B cell (primary cell): ENCODE data around the gene DDRGK1. TPM values are rescaled to one million over a fixed set of nuclear protein-coding genes. Genes with fewer than 3 reads are reported as not detected.

Experiments used
- ATAC-seq: fragments of 200-7000 bp; cut with Tn5 transposase; one replicate; pipeline ENCODE4 v1.10.0; 2021; ENCODE audit warnings: low read depth, mild to moderate bottlenecking, moderate number of reproducible peaks, moderate library complexity
- CTCF ChIA-PET: fragments of 350-600 bp; sonication (Branson Sonifier 250); formaldehyde crosslinking; loops from one replicate; lab custom pipeline; 2021; ENCODE audit warnings: antibody characterized with exemption, inconsistent platforms; lab: Charles Lee
- POLR2A ChIA-PET: fragments of 350-600 bp; sonication (Branson Sonifier 250); formaldehyde crosslinking; loops from one replicate; lab custom pipeline; 2021; ENCODE audit warnings: antibody characterized with exemption; lab: Charles Lee
- DNase-seq: peaks from one replicate; pipeline ENCODE4 v3.0.0; 2013
- H2AFZ ChIP-seq: 2 replicates; pipeline ENCODE4 v1.6.1; 2012; ENCODE audit warnings: mild to moderate bottlenecking, low read depth, low read length; ENCODE audit not compliant: insufficient read depth, poor library complexity, severe bottlenecking
- H3K27ac ChIP-seq, 2 donors: 1 replicate in 1 of 2; 2 replicates in 1 of 2; pipeline ENCODE4 v1.5.1; 2012 to 2013; ENCODE audit warnings: low read length in 2 of 2, mild to moderate bottlenecking in 2 of 2, moderate library complexity in 1 of 2
- H3K27me3 ChIP-seq, 4 experiments: fragments of 200-600 bp in 1 of 4; sonication (generic) in 1 of 4; replicated peaks in 1 of 4; 1 replicate in 2 of 4; 2 replicates in 2 of 4; pipeline versions ENCODE4 v1.6.1 to v1.7.0; 2013 to 2016; ENCODE audit warnings: low read length in 3 of 4, mild to moderate bottlenecking in 2 of 4, mixed read lengths in 1 of 4, moderate library complexity in 1 of 4; ENCODE audit not compliant: insufficient read depth in 4 of 4, control insufficient read depth in 3 of 4; ENCODE audit errors: control extremely low read depth in 1 of 4
- H3K36me3 ChIP-seq, 2 experiments: replicated peaks in 1 of 2; 1 replicate in 1 of 2; 2 replicates in 1 of 2; pipeline versions ENCODE4 v1.6.1 to v1.7.1; 2013; ENCODE audit warnings: low read length in 1 of 2; ENCODE audit not compliant: insufficient read depth in 2 of 2, control insufficient read depth in 1 of 2; ENCODE audit errors: control extremely low read depth in 1 of 2, extremely low read depth in 1 of 2
- H3K4me1 ChIP-seq, 2 donors: fragments of 200-600 bp in 1 of 2; sonication (generic) in 1 of 2; 1 replicate in 1 of 2; 2 replicates in 1 of 2; pipeline versions ENCODE4 v1.5.1 to v1.6.1; 2013 to 2017; ENCODE audit warnings: low read length in 2 of 2; ENCODE audit not compliant: control insufficient read depth in 2 of 2, insufficient read depth in 2 of 2
- H3K4me2 ChIP-seq: replicated peaks from 2 replicates; pipeline ENCODE3; 2012; ENCODE audit warnings: mild to moderate bottlenecking, low read depth, low read length; ENCODE audit not compliant: poor library complexity, severe bottlenecking
- H3K4me3 ChIP-seq, 5 experiments: fragments of 200-600 bp in 1 of 5; sonication (generic) in 1 of 5; 1 replicate in 3 of 5; 2 replicates in 2 of 5; pipeline versions ENCODE4 v1.5.1 to v1.7.0; 2011 to 2016; ENCODE audit warnings: low read length in 4 of 5, mild to moderate bottlenecking in 4 of 5, low read depth in 2 of 5, control low read depth in 1 of 5, moderate library complexity in 1 of 5; ENCODE audit not compliant: insufficient read depth in 1 of 5; ENCODE audit errors: control extremely low read depth in 1 of 5, extremely low read depth in 1 of 5
- H3K79me2 ChIP-seq: fragments of 200-600 bp; sonication (generic); one replicate; pipeline ENCODE4 v1.6.0; 2016; ENCODE audit warnings: low read length; ENCODE audit not compliant: control insufficient read depth, insufficient read depth
- H3K9ac ChIP-seq: fragments of 200-600 bp; sonication (generic); 2 replicates; pipeline ENCODE4 v1.6.1; 2017; ENCODE audit warnings: mild to moderate bottlenecking, low read length, moderate library complexity
- H3K9me3 ChIP-seq, 3 donors: one replicate each; pipeline versions ENCODE4 v1.6.1 to v1.7.1; 2013; ENCODE audit warnings: low read length in 2 of 3; ENCODE audit not compliant: control insufficient read depth in 2 of 3, insufficient read depth in 1 of 3; ENCODE audit errors: control extremely low read depth in 1 of 3
- H4K20me1 ChIP-seq: 2 replicates; pipeline ENCODE4 v1.6.0; 2012; ENCODE audit warnings: mild to moderate bottlenecking, low read length; ENCODE audit not compliant: insufficient read depth, control insufficient read depth, poor library complexity, severe bottlenecking
- H3K27ac Mint-ChIP-seq: one replicate; pipeline ENCODE4 v1.8.0; 2021; ENCODE audit warnings: mixed read lengths
- H3K27me3 Mint-ChIP-seq: one replicate; pipeline ENCODE4 v1.8.0; 2021; ENCODE audit warnings: mixed read lengths
- H3K4me1 Mint-ChIP-seq: one replicate; pipeline ENCODE4 v1.8.0; 2021; ENCODE audit warnings: mixed read lengths
- H3K4me3 Mint-ChIP-seq: one replicate; pipeline ENCODE4 v1.8.0; 2021; ENCODE audit warnings: mixed read lengths
- H3K9me3 Mint-ChIP-seq: one replicate; pipeline ENCODE4 v1.8.0; 2022; ENCODE audit warnings: mixed read lengths; ENCODE audit not compliant: insufficient read depth
- CTCF ChIP-seq: fragments of 200-600 bp; IDR thresholded peaks from one replicate; pipeline ENCODE4 v1.8.0; 2022; ENCODE audit warnings: antibody characterized with exemption, mild to moderate bottlenecking
- EZH2 ChIP-seq: IDR thresholded peaks from 2 replicates; pipeline ENCODE4 v1.6.1; 2012; ENCODE audit warnings: borderline replicate concordance, low read depth, mild to moderate bottlenecking, moderate library complexity, low read length; ENCODE audit not compliant: insufficient read depth, poor library complexity, severe bottlenecking
- WGBS: methylation state at CpG from one replicate; pipeline ENCODE4 v1.1.5; 2013; ENCODE audit warnings: missing lambda C conversion rate; ENCODE audit not compliant: insufficient coverage; 5-methylcytosine and 5-hydroxymethylcytosine counted together
- intact Hi-C: fragments of 100-400 bp; cut with micrococcal nuclease; formaldehyde crosslinking; loops from one replicate; pipeline ENCODE4 v1.10.0; 2022
- polyA plus RNA-seq: library from polyadenylated mRNA; depleted of rRNA; stranded (reverse); fragments of >200 nt; gene quantifications from 2 replicates; pipeline ENCODE4 v1.2.3, GENCODE V29; 2012
- total RNA-seq, 2 donors: library from RNA; stranded (reverse); fragments of 120-200 nt in 1 of 2; gene quantifications; 1 replicate in 1 of 2; 2 replicates in 1 of 2; pipeline versions ENCODE4 v1.2.3 to v1.2.4, GENCODE V29; 2013 to 2022

Gene DDRGK1
- total and polyA plus RNA-seq, 2 donors (not counting 1 experiment from before 2014, with no cell fraction given) = 35.6 to 51.9 TPM

DNA sequence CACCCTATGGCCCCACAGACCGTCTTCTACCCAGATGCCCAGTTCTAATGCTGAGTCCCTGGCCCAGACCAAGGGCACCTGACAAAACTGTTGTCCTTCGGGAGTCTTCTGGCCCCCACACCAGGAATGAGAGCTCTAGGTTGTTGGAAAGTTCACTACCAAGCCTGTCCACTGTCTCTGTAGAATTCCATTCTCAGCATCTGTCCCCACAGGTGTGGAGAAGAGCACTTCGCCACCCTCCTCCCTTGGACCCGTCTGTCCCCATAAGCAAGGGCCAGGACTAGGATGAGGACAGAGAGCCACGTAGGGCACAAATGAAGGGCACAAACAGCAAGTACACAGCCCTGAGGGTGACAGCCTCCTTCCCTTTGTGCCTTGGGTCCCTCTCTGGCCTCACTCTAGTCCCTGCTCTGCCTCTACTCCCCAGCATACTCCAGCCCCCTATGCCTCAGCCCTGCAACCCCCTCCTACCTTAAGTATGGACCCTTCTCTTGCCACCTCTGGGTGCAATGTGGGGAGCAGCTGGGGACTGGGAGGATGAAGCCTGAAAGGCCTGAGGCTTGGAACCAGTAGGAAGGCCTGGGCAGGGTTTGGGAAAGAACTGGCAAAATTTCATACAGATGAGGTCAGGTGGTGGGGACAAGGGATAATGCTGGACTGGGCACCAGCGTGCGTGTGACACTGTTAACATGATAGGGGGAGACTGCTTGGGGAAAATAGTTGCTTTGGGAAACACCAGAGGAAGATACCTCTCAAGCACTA lies 35.5 kb downstream of the DDRGK1 start:
- ChIA-PET CTCF (no interaction called here), POLR2A (no interaction called here)
- Histone ChIP-seq H3K27ac (no peak overlapping the region), H2AFZ (no peak overlapping the region), H3K4me2 (no peak overlapping the region), H3K27me3 (peaks cover 0 to 66% (median 29%) of the 10 kb centered on the region in 4 experiments), H3K4me1 (peaks cover 24 to 26% of the 10 kb centered on the region in 2 donors), H3K4me3 (no peak overlapping the region), H4K20me1 (no peaks in the 10 kb centered on the region), H3K9ac (no peak overlapping the region), H3K79me2 (no peaks in the 10 kb centered on the region), H3K36me3 (no peaks in the 10 kb centered on the region), H3K9me3 (peaks cover 0 to 14% (median 0%) of the 10 kb centered on the region in 3 donors)
- Mint-ChIP-seq H3K27ac (no peak overlapping the region), H3K4me1 (peaks cover 12% of the 10 kb centered on the region), H3K4me3 (no peak overlapping the region), H3K9me3 (no peaks in the 10 kb centered on the region), H3K27me3 (peaks cover 43% of the 10 kb centered on the region)
- 90% methylated on average over 7 of the region's 7 CpGs for WGBS
- ATAC-seq (no peak), DNase-seq (no peak)
- TF ChIP-seq EZH2 = no peak
- TF ChIP-seq CTCF = no peak
- intact Hi-C loops = no loop called here
